ENCODE data around the gene SYTL1.
"Not testable (repeated sequence)": the region's sequence is repeated elsewhere in the genome, so short reads cannot be mapped to it uniquely, and the experiment has no call there.

Gene SYTL1

DNA sequence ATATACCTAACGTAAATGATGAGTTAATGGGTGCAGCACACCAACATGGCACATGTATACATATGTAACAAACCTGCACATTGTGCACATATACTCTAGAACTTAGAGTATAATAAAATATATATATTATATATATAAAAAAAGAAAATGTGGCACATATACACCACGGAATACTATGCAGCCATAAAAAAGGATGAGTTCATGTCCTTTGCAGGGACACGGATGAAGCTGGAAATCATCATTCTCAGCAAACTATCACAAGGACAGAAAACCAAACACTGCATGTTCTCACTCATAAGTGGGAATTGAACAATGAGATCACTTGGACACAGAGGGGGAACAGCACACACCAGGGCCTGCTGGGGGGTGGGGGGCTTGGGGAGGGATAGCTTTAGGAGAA, 43.0 kb downstream of the SYTL1 start:
- DNase-seq, result not testable (repeated sequence)

DNA sequence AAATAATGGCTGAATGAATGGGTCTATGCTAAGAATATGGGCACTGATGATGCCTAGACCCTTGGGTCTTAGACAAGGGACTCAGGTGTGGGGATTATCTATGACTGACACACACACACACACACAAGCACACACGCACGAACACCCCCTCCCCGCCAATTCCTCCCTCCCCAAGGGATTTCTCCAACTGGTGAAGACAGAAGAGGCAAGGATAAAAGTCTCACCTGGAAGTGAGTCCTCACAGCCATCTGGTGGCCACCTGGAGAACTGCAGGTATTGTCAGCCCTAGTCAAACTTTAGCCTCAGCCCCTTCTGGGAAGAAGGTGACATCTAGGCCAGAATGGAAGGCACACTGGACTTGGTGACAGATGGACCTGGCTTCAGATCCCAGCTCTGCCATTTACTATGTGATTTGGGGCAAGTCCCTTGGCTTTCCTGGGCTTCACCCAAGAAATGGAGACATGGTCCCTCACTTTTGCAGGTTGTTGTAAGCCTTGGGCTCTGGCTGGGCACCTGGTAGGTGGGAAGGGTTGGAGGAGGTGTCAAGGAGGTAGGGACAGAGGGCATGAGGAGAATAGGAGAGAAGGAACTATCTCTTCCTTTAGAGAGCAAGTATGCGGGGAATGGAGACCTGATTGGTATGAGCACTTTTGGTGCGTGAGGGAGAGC, 46.6 kb downstream of the SYTL1 start:
- DNase-seq, result peak; percentile 41 to 52

- no peak for DNase-seq
Measured at GRCh38 chr1:27391511-27392095, 49.8 kb downstream of the SYTL1 start.

DNA sequence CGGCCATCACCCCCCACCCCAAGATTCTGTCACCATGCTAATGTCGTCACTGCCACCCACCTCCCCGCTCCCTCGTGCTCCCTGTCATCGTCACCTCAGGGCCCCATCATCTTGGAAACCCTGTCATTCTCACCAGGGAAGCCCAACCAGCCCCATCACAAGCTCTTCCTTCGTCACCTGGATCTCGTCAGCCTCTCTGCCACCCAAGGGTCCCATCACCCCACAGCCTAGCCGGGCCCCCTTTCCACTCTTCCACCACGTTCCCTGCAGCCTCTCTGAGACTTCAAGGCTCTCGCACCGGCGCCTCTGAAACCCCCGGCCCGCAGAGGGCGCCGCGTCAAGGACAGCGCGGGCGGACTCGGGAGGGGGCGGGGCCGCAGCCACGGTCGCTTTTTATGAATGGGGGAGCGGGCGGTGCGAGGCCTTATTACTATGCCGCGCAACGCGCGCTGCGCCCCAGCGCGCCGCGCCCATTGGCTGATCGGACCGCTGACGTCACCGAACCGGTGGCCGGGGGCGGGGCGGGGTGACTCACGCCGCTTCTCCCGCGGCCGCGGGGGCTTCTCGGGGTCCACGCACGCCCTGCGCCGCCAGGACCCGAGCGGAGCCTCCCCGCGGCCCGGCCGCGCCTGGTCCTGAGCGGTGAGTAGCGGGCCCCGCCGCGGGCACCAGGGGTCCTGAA, 50.4 kb downstream of the SYTL1 start, which contains the start of gene GPR3:
Gene GPR3, plus strand, starts transcription at position 527 of the 682 bp plus-strand sequence. CDS start 1,177 bp downstream, outside the sequence.
- DNase-seq, result peak; percentile 84 to 86

DNA sequence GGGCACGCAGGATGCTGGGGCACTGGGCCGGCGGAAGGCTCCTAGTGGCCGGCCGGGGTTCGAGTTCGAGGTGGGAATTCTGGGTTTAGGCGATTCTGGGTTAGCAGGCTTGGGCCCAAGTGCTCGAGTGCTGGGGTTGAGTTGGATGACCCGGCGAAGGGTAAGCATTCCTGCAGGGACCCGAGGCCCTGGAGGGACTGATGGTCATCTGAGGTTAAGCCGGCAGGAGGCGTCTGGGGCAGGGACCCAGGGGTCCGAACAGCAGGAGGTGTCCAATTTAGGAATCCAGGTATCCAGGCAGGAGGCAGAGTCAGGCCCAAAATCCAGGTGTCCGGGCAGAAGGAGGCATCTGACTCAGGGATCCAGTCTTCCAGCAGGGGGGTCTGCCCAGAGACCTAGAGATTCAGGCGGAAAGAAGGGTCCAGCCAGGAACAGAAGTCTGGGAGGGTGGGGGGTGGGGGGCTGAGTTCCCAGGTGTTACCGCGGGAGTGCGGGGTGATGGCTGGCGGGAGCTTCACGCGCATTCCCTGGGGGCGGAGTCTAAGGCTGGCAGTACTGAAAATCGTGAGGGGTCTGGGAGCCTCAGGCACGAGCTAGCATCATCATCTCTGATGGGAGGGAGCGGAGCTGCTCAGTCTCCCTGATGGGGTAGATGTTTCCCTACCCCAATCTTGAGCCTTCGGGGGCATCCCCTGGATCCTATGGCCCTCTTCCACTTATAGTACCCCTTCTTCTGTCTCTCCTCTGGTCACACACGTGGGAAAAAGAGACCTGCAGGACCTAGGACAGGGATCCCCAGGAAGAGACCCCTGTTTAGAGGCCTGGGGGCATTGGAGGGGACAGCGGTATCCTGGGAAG, 51.2 kb downstream of the SYTL1 start:
- no peak for DNase-seq

DNA sequence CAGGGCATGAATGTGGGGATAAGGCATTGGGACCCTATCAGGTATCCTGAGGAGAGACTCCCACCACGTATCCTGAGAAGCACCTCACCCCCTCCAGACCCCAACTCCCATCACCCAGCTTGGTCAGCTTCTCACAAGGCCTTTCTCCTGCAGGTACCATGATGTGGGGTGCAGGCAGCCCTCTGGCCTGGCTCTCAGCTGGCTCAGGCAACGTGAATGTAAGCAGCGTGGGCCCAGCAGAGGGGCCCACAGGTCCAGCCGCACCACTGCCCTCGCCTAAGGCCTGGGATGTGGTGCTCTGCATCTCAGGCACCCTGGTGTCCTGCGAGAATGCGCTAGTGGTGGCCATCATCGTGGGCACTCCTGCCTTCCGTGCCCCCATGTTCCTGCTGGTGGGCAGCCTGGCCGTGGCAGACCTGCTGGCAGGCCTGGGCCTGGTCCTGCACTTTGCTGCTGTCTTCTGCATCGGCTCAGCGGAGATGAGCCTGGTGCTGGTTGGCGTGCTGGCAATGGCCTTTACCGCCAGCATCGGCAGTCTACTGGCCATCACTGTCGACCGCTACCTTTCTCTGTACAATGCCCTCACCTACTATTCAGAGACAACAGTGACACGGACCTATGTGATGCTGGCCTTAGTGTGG, 51.9 kb downstream of the SYTL1 start:
- DNase-seq, result no peak

DNA sequence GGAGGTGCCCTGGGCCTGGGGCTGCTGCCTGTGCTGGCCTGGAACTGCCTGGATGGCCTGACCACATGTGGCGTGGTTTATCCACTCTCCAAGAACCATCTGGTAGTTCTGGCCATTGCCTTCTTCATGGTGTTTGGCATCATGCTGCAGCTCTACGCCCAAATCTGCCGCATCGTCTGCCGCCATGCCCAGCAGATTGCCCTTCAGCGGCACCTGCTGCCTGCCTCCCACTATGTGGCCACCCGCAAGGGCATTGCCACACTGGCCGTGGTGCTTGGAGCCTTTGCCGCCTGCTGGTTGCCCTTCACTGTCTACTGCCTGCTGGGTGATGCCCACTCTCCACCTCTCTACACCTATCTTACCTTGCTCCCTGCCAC, 52.4 kb downstream of the SYTL1 start:
- DNase-seq, result no peak

DNA sequence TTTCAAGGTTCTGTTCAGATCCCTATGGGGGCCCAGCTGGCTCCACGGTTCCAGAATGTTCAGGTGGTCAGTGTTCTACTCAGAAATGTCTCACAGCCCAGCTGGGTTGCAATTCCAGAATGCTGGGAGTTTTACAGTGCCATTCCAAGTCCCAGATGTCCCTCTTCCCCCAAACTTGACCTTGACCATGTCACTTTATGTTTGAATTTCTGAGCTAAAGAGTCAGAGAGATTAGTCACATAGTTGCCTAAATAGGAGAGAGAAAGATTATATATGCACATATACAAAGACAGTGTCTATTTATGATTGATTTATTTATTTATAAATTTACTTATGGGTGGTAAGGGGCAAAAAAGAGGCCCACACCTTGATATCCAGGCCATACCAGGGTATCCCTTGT, 53.1 kb downstream of the SYTL1 start:
- no peak for DNase-seq

GRCh38 chr1:27395441-27396195, 53.8 kb downstream of the SYTL1 start:
- DNase-seq, result peak; percentile 66 to 77

DNA sequence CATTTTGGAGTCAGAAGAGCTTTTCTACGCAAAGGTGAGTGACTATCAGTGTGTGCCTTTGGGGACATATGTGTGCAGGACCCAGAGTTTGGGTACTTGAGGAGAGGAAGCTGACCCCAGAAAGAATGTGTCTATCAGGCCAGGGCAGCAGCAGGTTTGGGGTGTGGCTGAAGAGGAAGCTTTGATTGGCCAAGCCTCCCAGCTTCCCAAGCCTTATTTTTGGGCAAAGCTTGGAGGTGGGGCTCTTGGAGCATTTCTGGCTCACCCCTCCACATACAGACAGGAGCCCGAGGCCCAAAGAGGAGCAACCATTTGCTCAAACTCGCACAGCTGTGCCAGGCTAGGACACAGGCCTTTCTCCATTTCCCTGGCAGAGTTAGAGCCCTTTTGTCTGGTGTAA, 55.3 kb downstream of the SYTL1 start:
- no peak for DNase-seq

- no peak for DNase-seq
Measured at GRCh38 chr1:27397749-27398148, 55.9 kb downstream of the SYTL1 start.

GRCh38 chr1:27398405-27399149, 56.8 kb downstream of the SYTL1 start:
- no peak for DNase-seq

GRCh38 chr1:27399251-27400025, 57.6 kb downstream of the SYTL1 start:
- no peak for DNase-seq

- DNase-seq, result no peak
Measured at GRCh38 chr1:27400082-27400962, 58.5 kb downstream of the SYTL1 start.

GRCh38 chr1:27400963-27401341, 59.1 kb downstream of the SYTL1 start:
- no peak for DNase-seq

GRCh38 chr1:27402349-27402754, 60.5 kb downstream of the SYTL1 start:
- DNase-seq, result peak; percentile 80 to 81

DNA sequence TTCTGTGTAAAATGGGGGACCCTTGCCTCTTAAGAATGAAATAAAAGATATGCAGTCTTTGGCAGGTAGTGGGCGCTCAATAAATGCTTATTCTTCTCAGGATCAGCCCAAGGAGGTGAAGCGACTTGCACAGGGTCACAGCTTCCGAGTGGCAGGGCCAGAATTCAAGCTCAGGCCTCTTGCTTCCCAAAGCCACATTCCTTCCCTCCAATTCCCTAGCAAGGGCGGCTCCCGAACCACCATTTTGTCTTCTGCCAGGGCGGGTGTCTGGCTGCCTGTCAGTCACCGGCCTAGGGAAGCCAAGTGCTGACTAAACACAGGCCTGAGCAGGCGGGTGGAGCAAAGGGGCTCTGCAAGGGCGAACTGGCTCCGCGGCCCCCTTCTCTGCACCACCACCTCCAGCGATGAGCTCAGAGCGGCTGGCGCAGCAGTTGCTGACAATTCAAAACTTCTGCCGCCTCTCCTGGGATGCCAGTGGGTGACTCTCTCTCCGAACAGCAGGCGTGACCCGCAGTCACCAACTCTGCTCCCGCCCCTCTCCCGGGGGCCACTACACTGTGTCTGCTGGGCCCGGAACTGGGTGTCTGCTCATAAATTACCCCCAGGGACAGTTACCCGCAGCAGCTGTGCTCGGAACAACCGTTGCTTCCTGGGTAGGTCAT, 61.4 kb downstream of the SYTL1 start:
- DNase-seq, result peak; percentile 56 to 68
